HK-2 (cell line): ENCODE measurements around the gene SLC2A6.

ENCODE experiments used
- DNase-seq: peaks from one replicate; pipeline ENCODE4 v3.0.0-alpha.2; 2018; ENCODE audit not compliant: unreplicated experiment

The SLC2A6 gene

DNA sequence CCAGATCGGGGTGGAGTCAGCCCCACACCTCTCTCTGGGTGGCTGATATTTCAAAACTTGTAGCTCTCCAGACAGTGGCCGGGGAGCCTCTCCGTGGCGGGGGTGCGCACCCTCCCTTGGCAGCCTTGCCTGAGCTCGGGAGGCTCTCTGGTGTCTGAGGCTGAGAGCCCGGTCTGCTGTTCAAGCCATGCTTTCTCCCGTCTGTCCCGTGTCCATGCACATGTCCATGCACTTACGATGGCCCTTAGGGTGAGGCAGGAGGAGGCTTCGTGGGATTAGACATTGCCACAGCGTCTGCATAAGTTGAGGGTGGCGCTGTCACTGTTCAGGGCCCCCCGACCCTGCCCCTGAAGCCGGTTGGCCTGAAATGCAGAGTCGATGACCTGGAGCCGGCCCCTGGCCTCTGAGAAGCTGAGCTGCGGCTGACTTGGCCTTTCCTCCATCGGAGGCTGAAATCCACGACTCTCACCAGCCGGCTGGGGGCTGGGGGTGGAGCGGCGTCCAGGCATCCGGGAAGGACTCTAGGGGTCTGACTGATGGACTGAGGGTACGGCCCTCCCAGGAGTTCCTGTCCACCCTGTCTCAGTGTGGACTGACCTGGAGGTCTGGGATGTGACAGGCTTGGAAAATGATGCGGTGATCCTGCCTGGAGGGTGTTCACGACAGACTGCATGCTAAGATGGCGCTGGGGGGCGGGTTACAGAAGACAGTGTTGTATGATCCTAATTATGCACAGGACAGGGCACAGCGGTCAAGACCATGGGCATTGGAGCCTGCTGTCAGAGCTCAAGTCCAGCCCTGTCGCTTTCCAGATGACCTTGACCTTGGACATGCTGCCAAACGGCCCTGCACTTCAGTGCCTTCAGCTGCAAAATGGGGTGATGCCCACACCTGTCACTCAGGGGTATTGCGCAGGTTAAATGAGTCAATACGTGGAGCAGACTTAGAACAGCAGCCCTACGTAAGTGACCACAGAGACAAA, 18.3 kb upstream of the SLC2A6 start:
- no peak for DNase-seq

DNA sequence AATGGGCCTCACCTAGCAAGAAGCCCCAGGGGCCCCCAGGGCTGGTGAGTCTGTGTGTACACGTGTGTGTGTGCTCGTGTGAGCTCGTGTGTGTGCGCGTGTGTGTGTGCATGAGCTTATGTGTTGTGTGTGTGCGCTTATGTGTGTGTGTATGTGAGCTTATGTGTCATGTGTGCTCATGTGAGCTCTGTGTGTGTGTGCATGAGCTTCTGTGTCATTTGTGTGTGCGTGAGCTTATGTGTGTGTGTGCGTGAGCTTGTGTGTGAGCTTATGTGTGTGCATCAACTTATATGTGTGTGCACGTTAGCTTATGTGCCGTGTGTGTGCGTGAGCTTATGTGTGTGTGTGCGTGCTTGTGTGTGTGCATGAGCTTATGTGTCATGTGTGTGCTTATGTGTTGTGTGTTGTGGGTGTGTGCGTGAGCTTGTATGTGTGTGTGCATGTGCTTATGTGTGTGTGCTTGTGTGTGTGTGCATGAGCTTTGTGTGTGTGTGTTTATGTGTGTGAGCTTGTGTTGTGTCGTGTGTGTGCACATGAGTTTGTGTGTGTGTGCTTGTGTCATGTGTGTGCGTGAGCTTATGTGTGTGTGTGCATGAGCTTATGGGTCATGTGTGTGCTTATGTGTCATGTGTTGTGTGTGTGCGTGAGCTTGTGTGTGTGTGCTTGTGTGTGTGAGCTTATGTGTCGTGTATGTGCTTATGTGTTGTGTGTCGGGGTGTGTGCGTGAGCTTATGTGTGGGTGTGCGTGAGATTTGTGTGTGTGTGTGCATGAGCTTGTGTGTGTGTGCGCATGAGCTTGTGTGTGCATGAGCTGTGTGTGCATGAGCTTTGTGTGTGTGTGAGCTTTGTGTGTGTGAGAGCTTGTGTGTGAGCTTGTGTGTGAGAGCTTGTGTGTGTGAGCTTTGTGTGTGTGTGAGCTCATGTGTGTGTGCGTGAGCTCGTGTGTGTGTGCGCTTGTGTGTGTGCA, 16.7 kb upstream of the SLC2A6 start:
- no peak for DNase-seq

DNA sequence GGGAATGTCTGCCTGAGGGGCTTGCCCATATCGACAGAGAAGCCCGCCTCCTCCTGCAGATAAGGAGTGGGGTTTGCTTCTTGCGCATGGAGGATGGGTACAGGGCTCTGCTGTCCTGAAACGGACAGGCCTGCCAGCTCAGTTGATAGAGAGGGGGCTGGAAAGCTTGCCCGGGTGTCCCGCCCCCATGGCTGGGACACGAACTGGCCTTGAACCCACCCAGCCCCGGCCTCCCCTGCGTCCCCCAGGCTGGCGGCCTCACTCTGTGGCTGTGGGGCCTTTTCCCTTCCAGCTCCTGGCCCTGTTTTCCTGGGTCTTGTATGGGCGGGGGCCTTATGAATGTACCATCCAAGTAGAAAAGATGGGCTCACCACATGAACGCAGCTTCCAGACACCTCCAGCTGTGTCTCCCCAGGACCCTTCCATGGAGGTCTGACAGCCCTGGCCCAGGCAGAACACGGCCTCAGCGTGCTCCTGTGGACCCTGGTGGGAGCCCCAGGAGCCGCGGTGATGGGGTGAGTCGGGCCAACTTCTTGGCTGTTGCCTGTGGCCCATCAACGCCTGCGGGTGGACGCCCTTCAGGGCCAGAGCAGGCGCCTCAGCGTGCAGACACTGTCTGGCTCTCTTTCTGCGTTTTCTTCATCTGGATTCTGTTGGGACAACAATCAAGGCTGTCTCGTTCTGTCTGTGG, 15.9 kb upstream of the SLC2A6 start:
- DNase-seq: no peak

DNA sequence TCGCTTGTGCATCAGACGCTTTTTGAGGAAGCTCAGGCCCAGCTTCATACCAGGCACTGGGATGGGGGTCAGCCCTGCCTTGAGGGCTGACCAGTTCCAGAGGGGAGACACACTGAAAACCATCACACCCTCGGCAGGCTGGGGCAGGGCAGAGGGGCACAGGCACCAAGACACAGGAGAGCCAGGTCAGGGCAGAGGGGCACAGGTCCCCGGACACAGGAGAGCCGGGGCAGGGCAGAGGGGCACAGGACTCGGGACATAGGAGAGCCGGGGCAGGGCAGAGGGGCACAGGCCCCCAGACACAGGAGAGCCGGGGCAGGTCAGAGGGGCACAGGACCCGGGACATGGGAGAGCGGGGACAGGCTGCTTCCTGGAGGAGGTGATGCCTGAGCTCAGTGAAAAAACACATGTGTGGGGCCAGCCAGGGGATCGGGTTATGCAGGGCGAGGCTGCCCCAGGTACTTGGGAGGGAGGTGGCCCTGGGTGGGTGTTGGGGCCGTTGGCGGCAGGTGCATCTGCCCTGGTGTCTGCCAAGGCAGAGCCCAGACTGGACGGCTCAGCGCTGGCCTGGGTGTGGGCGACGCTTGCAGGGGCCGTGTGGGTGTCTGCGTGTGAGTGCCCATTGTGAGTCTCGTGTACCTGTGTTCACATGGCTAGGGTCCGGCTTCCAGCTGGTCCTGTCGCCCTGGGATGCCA, 15.1 kb upstream of the SLC2A6 start:
- DNase-seq: no peak

DNA sequence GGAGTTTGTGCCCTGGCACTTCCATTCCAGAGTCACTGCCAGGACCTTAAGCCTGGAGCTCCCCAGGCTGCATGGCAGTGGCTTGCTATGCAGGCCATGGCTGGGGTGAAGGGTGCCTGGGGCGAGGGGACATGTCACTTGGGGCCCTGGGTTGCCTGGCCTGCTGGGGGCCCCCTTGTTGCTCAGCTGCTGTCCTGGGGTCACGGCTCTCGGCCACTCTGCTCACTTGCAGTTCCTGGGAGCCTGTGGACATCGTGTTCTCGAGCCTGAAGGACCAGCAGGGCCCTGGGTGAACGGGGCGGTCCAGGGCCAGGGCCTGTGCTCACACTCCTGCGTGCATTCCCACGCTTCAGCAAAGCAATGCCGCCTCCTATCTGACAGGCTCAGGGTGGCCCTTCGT, 14.5 kb upstream of the SLC2A6 start:
- no peak for DNase-seq

DNA sequence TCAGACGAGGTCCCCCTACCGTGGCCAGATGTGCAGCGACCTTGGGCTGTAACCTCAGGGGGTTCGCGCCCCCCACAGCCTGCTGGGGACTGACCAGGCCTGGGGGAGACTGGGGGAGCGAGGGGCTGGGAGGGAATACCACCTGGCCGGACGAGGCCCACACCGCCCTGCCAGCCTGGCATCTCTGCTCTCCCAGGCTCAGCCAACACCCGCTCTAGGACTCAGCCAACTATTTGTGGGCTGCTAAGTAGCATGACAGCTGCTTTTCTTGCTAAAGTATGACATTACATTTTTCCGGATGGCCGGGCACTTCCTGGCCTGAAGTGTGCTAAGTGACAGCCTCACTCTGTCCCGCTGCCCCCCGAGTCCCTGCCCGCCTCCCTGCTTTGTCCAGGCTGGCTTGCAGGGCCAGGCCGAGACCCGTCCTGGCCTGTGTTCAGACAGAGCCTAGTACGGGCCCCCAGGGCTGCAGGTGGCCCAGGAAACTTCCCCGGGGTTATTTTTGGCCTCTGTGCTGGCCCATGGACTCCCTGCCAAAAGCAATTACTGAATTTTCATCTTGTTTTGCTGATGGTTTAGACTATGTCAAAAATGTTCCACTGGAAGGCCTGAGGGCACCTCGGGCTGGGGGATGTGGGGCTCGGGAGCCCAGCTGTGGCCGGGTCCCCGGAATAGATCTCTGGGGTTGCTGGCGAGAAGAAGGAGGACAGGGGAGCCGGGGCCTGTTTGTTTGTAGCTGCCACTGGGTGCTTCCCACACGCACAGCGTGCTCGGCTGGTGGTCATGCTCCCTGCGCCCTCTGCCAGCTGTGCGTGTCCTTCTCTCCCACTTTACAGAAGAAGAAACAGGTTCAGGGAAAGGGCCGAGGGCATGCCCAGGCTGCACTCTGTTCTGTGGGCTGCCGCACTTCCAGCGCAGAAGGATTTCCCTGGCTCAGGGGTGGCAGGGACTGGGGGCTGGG, 13.4 kb upstream of the SLC2A6 start:
- DNase-seq: no peak

DNA sequence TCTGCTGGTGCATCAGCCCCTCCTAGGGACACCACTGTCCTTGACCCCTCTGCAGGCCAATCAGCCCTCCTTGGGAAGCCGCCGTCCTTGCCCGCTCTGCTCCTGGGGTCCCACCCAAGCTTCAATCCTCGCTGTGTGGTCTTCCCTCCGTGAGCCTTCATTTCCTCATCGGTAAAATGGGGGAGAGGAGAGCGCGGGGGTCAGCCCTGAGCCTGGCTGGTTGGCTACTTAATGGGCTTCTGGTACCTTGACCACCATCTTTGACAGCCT, 12.7 kb upstream of the SLC2A6 start:
- no peak for DNase-seq

DNA sequence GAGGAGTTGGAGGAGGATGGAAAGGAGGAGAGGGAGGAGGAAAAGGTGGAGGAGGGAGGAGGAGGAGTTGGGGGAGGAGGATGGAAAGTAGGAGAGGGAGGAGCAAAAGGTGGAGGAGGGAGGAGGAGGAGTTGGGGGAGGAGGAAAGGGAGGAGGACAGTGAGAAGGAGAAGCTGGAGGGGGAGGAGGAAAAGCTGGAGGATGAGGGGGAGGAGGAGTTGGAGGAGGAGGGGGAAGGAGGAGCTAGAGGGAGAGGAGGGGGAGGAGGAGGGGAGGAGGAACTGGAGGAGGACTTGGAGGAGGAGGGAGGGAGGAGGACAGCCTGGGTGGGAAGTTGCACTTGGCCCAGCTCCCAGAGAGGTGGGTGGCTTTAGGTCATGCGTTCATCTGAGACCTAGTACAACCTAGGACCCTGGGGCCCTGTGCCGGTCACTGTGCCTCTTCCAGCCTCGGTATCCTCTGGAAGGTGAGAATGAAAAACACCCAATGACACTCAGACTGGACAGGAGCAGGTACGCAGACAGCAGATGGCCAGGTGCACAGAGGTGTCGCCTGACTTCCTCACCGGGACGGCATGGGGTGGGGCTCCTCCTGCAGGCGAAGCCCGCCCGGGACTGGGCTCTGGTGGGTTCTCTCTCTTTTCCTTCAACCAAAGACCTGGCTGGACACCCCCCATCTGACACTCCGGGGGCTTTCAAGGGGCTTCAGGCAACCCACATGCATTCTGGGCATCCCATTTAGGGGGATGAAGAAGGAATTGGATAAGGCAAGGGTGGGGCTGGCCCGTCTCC, 12.2 kb upstream of the SLC2A6 start:
- no peak for DNase-seq

DNA sequence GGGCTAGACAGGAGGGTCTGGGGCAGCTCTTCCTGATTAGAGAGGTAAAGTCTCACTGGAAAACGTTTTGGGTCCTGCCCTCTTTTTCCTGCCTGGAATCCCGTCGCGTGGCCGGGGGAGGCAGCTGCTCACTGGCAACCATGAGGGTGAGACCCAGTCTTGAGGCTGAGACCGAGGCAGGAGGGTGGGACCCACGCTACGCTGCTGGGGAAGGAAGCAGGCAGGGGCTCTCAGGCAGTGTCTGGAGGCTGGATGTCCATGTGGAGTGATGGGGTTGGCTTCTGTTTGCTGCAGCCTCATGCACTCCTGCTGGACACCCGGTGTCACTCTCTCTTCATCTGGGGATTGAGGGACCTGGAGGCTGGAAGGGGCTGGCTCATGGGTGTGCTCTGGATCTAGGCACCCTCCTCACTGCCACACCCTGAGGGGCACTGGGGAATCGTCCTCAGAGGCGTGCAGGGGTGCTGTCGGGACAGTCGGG, 11.3 kb upstream of the SLC2A6 start:
- no peak for DNase-seq

DNA sequence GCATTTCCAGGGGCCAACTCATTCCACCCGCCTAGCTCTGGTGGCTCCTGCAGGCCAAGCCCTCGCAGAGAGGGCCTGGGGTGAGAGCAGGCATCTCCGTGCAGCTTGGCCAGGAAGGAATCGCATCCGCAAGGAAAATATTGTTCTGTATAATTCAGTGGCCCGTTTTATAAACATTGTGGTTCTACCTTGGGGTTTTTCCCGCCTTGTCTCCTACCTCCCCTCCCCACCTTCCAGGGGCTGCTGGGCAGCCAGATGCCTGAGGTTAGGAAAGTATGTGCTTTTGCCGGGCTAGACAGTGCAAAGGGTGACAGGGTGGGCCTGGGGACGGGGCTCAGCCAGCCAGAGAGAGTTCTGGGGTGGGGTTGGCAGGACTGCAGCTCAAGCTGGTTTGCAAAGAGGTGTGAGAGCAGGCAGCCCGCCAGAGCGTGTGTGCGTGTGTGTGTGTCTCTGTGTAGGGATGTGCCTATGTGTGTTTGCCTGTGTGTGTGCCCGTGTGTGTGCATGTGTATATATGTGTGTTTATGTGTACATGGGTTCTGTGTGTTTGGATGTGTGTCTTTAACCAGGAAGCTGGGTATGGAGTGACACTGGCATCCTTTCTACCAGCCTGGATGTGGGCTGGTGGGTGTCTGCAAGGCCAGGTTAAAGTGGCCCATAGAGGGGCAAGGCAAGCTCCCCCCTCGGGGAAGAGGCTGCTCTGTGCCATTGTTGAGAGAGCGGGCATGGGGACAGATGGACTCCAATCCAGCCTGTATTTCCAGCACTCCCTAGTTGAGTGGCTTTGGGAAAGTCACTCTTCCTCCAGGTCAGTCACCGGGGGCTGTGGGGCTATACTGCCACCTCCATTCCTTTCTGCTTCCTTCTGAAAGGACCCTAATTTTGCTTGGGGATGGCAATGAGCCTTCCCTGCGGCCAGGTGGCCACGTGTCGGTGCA, 10.6 kb upstream of the SLC2A6 start:
- DNase-seq: no peak

DNA sequence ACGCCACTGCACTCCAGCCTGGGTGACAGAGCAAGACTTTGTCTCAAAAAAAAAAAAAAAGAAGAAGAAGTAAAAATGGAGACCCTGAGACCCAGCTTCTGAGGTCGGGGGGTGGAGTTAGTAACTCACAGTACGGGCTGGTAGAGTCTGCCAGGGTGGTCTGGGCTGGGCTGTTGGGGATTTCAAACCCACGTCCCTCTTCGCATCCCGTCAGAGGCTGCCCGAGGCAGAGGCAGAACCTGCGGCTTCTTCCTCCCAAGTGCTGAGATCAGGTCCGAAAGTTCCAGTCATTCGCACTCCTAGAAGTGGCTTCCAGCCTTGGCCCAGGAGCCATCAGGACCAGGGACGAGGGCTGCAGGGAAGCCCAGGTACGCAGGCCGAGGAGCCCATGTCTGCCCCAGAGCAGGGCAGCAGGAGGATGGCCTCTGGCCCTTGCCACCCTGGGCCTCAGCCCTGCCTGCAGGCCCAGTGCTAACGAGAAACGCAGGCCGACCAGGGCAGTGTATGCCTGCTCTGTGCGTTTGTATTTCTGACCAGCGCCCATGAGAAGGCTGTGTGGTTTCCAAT, 9.9 kb upstream of the SLC2A6 start:
- no peak for DNase-seq

DNA sequence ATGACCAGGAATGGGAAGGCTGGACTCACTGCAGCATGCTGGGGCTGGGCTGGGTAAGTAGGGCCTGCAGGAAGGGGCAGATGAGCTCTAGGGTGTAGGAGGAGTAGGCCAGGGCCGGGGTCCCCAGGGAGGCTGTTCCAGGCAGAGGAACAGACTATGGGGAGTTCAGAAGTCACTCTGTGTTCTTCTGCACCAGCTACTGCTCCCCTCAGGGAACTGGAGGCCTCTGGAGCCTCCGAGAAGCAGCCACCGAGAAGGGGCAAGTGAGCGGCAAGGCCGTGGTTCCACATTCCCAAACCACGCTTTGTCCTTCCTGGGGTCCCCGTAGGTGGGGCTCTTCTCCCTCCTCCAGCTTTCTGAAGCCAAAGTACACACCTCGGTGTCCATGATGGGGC, 8.4 kb upstream of the SLC2A6 start:
- no peak for DNase-seq

DNA sequence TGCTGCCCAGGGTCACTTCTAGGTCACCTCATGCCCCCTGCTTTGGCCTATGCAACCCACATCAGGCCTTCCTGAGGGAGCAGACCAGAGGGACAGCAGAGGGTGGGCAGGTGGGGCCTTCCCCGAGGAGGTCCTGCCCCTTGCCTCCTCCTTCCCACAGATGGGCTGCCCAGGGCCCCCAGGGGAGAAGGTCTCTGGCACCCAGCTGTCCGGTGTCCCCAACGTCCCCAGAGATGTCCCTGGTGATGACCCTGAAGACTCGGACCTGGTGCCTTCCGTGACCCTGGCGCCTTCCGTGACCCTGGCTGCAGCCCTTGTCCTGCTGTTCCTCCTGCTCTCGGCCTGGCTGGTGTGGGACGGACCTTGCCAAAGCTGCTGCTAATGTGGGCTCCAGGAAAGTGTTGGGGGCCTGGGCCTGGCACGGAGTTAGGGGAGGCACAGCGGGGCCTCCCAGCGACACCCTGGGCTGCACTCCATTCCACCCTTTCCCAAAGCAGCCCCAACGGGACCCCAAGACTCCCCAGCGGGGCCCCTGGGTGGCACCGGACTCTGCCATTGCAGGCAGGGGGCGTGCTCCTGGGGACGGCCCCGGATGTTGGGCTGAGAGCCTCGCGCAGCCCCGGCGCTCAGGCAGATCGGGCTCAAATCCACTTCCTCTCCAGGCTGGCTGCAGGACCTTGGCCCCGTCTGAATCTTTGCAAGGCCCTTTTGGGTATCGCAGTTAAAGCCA, 6.8 kb upstream of the SLC2A6 start:
- no peak for DNase-seq

DNA sequence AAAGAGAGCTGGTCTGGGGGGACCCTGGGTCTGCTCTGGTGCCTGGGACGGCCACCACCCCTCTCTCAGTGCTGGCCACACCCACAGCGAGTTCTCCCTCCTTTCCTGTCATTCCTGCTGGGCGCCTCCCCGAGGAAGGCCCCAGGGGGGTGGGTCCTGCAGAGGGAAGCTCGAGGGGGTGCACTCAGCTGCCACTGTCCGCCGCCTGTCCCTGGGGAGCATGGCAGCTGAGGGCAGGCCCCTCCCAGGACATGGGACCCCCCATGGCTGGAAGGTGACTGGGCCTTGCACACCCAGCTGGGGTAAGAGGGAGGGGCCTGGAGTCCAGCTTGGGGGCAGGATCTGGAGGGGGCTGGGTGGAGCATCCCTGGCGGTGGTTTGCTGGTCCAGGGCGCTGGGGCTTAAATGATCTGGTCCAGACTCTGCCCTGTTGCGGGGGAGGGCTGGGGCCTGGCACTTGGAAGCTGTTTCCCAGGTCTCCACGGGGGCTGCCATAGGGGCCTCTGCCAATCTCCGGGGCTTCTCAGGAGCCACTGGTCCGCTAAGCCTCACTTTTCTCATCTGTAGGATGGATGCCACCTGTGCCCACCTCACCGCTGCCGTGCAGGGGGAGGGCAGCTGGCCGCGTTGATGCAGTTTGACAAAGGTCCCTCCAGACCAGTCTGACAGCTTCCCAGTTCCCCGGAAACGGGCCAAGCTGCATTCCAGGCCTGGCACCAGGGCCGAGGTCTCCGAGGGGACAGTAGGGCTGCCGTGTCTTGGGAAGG, 6.0 kb upstream of the SLC2A6 start:
- DNase-seq: no peak

DNA sequence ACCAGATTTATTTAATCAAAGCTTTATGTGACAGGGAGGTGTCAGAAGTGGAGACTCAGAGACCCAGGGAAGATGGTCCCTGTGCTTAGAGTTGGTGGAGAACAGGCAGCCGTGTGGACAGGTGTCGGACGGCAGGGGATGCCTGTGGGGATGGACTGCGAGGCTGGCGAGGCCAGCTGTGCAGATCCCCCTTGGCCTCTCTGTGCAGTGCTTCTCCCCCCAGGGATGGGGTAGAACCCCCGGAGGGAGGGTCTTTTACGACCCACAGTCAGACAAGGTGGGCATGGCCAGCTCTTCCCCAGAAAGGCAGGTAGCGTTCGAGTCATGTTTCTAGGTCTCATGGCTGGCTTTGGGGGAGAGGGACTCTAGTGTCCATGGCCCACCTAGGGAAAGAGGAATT, 4.7 kb upstream of the SLC2A6 start:
- DNase-seq: no peak

DNA sequence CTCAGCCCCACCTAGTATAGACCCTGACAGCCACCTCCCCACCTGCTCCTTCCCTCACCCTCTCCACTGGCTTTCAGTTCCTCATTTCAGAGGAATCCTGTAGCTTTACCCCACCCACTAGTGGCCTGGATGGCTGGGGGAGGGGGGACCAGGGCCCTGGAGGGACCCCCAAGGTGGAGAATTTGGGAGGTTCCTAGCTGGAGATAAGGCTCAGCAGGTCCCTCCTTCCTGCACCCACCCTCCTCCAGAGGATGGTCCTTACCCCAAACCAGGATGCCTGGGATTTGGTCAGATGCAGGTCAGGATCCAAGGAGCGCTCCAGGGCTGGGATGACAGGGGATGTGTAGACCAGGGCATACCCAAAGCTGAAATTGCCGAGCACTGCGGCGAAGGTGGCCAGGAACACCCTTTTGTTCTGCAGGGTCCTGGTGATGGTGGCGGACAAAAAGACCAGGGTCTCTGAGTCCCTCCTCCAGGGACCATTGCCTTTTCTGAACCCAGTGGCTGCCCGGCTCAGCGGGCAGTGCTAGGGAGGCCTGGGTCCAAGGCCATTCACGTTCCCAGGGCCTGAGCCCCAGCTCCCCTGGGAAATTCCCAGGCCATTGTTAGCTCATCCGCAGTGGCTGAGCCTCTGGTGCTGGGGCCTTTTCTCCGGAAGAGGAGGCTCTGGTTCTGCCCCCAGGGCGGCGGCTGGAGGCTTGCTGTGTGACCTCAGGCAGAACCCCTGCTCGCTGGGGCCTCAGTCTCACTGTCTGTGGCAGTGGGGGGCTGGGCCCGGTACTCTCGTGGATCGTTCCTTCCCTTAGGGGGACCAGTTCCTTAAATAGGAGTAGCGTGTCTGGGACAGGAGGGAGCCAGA, 678 bp downstream of the SLC2A6 start:
- DNase-seq: peak; percentile 76
